Effector CD8-positive, alpha-beta T cell (primary cell): ENCODE measurements around the gene FGD6.
"Not testable (repeated sequence)": the region's sequence is repeated elsewhere in the genome, so short reads cannot be mapped to it uniquely, and the experiment has no call there.

Experiments used
- DNase-seq: peaks from one replicate; lab custom pipeline; 2025; lab: John Stamatoyannopoulos, UW

The FGD6 gene

GRCh38 chr12:95234187-95234586 is 16.9 kb upstream of the FGD6 start:
- not testable (repeated sequence) for DNase-seq

- DNase-seq: no peak
Observed at GRCh38 chr12:95231190-95231589, 13.9 kb upstream of the FGD6 start.

DNA sequence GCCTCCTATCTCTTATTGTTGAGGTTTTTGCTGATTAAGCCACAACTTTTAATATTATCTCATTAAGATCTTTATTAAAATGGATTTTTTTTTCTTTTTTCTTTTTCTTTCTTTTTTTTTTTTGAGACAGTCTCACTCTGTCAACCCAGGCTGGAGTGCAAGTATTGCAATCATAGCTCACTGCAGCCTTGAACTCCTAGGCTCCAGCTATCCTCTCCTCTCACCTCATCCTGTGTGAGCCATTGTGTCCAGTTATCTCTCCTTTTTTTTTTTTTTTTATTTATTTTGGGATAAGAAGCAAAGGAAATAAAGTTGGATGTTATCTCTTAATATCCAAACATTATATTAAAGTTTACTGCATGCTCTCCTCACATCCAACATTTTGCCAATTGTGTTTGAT is 13.0 kb upstream of the FGD6 start:
- no peak for DNase-seq

DNA sequence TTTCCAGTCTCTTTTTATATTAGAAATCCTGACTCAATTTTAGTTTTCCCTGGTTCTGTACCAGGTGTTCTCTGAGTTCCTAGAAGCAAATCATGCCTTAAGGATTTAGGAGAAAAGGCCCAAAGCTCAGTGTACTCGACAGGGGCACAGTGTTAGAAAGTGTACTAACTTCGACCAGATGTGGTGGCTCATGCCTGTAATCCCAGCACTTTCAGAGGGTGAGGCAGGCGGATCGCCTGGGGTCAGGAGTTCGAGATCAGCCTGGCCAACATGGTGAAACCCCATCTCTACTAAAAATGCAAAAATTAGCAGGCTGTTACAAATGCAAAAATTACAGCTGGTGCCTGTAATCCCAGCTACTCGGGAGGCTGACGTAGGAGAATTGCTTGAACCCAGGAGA is 12.4 kb upstream of the FGD6 start:
- no peak for DNase-seq

DNA sequence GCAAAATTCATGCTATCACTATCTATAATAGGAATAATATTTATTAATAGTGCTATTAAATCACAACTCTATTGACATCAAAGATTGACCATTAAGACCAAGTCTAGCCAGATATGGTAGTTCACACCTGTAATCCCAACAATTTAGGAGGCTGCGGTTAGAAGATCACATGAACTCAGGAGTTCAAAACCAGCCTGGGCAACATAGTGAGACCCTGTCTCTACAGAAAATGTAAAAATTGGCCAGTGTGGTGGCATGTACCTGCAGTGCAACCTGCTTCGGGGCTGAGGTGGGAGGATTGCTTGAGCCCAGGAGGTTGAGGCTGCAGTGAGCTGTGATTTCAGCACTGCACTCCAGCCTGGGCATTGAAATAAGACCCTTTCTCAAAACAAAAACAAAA is 11.3 kb upstream of the FGD6 start:
- no peak for DNase-seq

- no peak for DNase-seq
Observed at GRCh38 chr12:95227818-95228356, 10.6 kb upstream of the FGD6 start.

- DNase-seq: no peak
Observed at GRCh38 chr12:95225645-95226212, 8.5 kb upstream of the FGD6 start.

GRCh38 chr12:95224202-95225170 is 7.2 kb upstream of the FGD6 start:
- no peak for DNase-seq

- no peak for DNase-seq
Observed at GRCh38 chr12:95220726-95221125, 3.5 kb upstream of the FGD6 start.

DNA sequence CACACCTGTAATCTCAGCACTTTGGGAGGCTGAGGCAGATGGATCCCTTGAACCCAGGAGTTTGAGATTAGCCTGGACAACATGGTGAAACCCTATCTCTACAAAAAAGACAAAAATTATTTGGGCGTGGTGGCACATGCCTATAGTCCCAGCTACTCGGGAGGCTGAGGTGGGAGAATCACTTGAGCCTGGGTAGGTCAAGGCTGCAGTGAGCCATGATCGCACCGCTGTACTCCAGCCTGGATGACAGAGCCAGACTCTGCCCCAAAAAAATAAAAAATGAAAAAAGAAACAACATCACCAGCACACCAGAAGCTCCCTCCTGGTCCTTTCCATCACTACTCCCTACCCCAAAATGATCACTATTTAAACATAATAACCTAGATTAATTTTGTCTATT is 2.9 kb upstream of the FGD6 start:
- DNase-seq: no peak

DNA sequence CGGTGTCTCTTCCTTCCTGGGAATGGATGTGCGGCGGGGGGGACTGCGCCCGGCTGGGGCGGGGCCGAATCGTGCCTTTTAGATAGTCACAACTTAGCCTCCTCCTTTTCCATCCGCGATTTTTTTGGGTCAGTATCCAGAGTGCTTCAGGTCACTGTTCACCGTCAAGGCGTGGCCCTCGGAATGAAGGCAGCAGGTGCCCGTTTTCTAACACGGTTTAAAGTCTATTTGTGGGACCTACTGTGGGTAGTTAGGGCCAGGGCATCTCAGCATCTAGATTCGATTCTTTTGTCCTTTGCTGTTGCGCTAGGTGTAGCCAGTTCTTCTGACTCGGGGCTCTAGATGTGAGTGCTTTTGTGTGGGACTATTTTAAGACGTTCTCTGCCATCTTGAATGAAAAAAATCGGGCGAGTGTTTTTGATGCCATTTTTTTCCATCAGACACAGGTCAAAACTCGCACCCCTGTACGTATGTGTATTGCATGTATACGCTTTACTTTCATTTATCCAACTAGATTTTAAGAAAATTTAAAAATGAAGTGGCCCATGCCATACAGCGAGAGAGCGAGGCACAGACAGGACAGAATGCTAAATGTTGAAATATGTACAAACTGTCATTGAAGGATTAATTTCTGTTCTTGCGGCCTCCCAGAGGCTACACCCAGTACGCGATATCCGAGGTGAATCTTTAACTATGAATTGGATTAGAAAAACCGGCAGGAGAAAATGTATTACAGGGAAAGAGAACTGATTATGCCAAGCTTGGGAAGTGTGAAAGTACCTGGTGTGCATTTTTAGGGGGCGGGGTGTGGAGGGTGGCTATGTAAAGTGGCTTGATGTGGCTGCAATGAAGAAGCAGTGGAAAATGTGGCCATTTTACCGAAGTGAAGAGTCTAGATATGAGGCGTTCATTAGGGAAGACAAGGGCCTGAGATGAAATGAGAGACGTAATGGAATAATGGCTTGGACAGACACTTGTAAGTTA is 1.2 kb upstream of the FGD6 start:
- peak; percentile 33 for DNase-seq

- DNase-seq: no peak
Observed at GRCh38 chr12:95216711-95217376, 423 bp downstream of the FGD6 start.

DNA sequence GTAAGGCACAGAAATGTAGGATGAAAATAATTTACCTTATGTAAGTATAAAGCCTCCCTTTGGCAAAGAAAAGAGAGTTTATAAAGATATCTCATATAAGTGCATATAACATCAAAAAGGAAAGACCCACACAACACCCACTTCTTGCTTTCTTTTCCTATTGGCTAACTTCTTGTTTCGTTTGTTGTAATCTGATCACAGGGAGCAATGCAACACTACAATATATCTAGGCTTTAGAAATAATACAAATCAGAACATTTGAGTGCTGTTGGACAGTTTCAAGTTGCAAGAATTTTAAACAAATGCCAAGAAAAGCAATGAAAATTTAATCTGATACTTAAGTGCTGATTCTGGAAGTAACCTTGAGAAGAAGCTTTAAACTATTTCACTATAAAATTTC is 1.3 kb downstream of the FGD6 start:
- DNase-seq: no peak

- no peak for DNase-seq
Observed at GRCh38 chr12:95214466-95214865, 2.8 kb downstream of the FGD6 start.

DNA sequence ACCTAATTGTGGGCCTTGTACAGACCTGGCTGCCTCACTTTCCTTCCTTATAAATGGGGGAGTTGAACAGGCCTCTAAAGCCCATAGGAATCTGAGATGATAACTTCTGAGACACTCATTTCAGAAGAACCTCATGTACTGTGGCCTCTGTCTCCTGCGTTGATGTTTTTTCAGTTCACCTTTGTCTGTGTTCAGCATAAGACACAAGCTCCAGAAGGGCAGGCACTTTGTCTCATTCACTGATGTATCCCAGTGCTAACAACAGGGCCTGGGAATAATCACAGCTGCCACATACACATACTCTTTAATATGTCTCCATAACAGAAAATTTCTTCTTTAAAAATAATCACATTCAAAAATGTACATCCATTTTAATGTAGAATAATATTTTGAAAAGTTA is 3.3 kb downstream of the FGD6 start:
- DNase-seq: no peak

DNA sequence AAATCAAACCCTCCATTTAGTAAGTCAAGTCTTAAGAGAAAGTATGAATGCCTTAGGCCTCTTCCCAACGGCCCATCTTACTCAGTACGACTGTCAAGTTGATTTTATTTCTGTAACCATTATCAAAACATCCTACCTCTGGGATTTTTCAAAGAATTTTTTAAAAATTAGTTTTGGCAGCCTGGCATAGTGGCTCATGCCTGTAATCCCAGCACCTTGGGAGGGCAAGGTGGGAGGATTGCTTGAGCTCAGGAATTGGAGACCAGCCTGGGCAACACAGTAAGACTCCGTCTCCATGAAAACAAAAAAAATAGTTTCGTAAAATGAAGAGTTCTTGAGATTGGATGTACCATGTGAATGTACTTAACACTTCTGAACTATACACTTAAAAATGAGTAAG is 4.1 kb downstream of the FGD6 start:
- no peak for DNase-seq

GRCh38 chr12:95212586-95212985 is 4.7 kb downstream of the FGD6 start:
- no peak for DNase-seq

DNA sequence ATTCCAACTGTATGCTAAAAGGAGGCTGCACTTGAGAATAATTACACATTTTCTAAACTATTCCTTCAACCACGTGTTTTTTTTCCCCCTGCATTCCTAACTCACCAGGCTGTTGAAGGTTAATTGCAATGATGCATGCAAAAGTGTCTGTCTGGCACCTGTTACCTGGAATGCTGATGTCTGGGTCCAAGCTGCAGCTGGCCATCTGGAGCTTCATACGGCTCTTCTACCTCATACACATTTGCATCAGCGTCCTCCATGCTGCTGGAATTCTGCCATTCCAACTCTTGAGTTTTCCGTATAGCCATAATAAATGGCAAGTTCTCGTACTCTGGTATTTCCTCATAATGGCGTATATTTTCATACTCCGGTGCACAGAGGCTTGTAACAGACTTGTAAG is 8.6 kb downstream of the FGD6 start:
- DNase-seq: no peak

DNA sequence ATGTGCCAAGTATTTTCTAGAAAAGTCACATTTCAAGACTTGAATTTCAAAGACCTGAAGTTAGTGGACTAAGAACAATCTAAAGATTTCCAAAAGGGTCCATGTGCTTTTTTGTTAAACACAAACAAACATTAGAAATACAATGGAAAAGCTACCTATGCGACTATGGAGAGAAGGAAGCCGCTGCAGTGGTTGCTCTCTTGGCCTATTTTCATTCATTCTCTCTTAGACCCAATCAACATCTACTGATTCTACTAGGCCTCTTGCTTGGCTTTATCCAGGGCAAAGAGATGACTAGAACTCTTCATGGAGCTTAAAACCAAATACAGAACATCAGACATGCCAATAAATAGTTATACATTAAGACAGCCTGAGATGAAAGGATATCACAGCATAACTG is 9.9 kb downstream of the FGD6 start:
- no peak for DNase-seq

DNA sequence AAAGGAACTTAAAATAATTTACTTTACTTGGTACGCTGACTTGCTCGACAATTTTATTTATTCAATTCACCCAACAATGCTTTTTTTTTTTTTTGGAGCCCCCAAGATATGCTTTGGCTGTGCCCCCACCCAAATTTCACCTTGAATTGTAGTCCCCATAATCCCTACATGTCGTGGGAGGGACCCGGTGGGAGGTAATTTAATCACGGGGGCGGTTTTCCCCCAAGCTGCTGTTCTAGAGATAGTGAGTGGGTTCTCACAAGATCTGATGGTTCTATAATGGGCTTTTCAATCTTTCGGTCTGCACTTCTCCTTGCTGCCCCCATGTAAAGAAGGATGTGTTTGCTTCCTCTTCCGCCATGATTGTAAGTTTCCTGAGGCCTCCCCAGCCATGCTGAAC is 10.4 kb downstream of the FGD6 start:
- DNase-seq: no peak

DNA sequence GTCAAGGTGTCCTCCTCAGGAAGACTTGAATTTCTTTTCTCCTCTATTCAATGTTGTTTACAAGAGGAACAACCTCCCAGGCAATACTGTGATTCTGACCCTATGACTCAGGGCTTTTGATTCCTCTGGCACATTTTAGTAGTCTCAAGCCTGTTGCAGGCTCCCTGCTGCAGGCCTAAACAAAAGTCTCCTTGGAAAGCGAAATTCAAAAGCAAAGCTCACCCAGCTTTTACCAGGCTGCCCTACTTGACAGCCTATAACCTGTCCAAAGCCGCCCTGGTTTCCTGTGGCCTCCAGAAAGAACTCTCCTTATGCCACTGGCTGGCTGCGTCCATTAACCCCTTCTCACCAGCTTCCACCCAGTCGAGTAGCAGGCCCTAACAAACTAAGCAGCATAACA is 11.6 kb downstream of the FGD6 start:
- DNase-seq: no peak
